Gastrocnemius medialis (tissue), 4 donors: ENCODE results near the gene LIN28B.

Source experiments
- POLR2A ChIP-seq, 2 donors: fragments of 450-650 bp; IDR thresholded peaks; one replicate each; pipeline ENCODE4 v1.6.1; 2017; ENCODE audit warnings: antibody characterized with exemption in 2 of 2, mild to moderate bottlenecking in 2 of 2, moderate library complexity in 2 of 2
- TF ChIP-seq, protein P1 (sequence below), 5 experiments: fragments of 450-650 bp in 3 of 5; fragments of 200-600 bp in 2 of 5; sonication (generic) in 2 of 5; IDR thresholded peaks in 4 of 5; conservative IDR thresholded peaks in 1 of 5; 1 replicate in 4 of 5; 2 replicates in 1 of 5; pipeline ENCODE4 v1.5.1; 2016 to 2019; ENCODE audit warnings: antibody characterized with exemption in 5 of 5, mild to moderate bottlenecking in 3 of 5, moderate library complexity in 3 of 5

DNA sequence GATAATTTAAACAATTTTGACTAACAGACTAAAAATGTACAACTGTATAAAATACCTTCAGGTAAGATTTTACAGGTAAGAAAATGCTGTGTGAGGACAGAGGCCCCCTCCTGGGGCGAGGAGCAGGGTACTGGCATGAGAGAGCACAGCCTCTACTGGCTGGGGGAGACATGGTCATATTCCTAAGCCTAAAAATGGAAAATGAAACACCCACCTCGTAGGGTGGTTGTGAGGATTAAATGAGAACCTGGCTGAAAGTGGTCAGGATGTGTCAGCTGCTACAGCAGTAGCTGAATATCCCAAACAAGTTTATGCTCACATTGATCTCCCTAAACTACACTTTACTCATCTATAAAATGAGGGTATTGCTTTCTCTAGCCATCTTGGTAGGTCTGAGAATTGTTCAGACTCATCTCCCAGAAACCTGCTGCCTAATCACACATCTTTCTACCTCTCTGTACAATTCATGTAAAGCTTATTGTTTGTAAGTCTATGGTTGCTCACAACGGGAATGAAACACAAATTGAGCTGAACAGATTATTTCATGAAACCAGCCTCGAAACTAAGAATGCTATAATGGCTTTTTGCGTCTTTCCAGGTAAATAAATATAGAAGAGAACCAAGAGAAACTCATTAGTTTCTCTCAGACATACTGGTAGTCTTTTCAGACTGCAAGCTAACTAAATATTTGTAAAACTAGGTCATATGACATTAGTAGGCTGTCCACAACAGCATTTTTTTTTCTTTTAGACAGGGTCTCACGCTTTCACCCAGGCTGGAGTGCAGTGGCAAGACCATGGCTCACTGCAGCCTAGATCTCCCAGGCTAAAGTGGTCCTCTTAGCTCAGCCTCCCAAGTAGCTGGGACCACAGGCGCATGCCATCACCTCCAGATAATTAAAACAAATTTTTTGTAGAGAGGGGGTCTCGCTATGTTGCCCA, 153.3 kb downstream of the LIN28B start:
- TF ChIP-seq, protein P1, sequence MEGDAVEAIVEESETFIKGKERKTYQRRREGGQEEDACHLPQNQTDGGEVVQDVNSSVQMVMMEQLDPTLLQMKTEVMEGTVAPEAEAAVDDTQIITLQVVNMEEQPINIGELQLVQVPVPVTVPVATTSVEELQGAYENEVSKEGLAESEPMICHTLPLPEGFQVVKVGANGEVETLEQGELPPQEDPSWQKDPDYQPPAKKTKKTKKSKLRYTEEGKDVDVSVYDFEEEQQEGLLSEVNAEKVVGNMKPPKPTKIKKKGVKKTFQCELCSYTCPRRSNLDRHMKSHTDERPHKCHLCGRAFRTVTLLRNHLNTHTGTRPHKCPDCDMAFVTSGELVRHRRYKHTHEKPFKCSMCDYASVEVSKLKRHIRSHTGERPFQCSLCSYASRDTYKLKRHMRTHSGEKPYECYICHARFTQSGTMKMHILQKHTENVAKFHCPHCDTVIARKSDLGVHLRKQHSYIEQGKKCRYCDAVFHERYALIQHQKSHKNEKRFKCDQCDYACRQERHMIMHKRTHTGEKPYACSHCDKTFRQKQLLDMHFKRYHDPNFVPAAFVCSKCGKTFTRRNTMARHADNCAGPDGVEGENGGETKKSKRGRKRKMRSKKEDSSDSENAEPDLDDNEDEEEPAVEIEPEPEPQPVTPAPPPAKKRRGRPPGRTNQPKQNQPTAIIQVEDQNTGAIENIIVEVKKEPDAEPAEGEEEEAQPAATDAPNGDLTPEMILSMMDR (IDR thresholded peaks at IDR 0.05 in 4 of 5, conservative IDR thresholded peaks at IDR 0.05 in 1 of 5) = no peak
- TF ChIP-seq POLR2A (IDR thresholded peaks at IDR 0.05) = no peak
